Neural progenitor cell (in vitro differentiated cells): ENCODE results near the gene TCERG1L.

Experiments
- CTCF ChIP-seq: fragments of 200-600 bp; sonication (generic); IDR thresholded peaks from 2 replicates; pipeline ENCODE4 v1.5.1; 2017; ENCODE audit warnings: antibody characterized with exemption, mild to moderate bottlenecking
- EZH2phosphoT487 ChIP-seq: fragments of 200-600 bp; sonication (generic); IDR thresholded peaks from 2 replicates; pipeline ENCODE4 v1.6.1; 2017; ENCODE audit warnings: antibody characterized with exemption

- TF ChIP-seq CTCF, result no peak
- no peak for TF ChIP-seq EZH2phosphoT487
Measured at GRCh38 chr10:131070856-131071255, 240.7 kb downstream of the TCERG1L start.
